COLO668 (cell line): Measurements from ENCODE around the gene RAP1GAP2.

Experiments used
- DNase-seq: peaks from one replicate; lab custom pipeline; 2025; ENCODE audit not compliant: unreplicated experiment; lab: John Stamatoyannopoulos, UW

RAP1GAP2 gene

DNA sequence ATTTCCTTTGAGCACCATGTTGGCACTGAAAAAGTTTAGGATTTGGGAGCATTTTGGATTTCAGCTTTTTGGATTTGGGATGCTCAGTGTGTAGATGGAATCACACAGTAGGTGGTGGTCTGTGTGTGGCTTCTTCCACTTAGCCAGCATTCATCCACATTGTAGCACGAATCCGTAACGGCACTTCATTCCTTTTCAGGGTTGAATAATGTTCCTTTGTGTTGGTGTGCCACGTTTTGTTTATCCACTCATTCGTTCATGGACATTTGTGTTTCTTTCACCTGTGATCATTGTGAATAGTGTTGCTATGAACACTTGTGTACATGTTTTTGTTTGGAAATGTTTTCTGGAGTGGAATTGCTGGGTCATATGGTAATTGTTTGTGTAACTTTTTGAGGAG, 85.1 kb downstream of the RAP1GAP2 start:
- DNase-seq: no peak

DNA sequence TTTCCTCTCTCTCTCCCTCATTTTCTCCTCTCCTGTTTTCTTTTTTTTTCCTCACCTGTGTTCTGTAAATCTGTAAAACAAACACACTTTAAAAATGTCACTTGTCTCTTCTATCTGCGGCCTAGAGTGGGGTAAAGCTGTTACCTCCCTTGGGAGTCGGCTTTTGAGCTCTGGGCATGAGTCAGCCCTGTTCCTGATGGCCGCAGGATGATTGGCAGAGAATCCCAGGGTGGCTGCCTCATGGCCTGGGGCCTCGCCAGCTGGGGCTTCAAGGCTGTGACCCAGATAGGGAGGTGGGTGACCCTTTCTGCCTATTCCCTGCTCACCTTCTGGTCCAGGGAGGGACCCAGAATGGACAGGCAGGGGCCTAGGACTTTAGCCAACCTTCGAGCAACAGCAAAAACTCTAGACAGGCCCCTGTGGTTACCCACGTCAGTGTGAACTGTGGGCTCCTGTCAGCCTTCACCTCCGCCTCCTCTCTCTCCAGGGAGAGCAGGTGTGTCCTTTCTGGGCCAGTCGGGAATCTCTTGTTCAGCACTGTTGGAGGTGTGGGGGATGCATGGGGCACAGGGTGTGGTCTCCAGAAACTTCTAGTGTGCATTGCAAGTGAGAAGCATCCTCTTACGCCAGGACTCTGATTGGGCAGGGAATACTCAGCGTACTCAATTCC, 87.4 kb downstream of the RAP1GAP2 start:
- peak; percentile 71 for DNase-seq

DNA sequence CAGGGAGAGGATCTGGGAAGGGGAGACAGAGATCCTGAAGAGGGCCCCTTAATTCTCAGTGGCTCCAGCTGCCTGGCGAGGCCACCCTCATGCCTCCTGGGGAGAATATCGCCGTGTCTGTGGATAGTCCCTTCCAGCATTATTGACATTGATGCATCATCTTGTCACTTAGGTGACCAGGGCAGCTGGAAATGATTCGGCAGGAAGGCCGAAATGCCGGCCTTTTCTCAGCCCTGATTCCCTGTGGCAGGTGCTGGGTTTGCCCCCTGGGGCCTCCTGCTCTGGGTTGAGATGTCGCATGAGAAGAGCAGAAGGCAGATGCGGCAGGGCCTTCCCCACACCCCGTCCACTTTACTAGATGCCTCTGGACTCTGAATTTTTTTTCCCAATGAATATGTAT, 89.5 kb downstream of the RAP1GAP2 start:
- peak; percentile 87 for DNase-seq

DNA sequence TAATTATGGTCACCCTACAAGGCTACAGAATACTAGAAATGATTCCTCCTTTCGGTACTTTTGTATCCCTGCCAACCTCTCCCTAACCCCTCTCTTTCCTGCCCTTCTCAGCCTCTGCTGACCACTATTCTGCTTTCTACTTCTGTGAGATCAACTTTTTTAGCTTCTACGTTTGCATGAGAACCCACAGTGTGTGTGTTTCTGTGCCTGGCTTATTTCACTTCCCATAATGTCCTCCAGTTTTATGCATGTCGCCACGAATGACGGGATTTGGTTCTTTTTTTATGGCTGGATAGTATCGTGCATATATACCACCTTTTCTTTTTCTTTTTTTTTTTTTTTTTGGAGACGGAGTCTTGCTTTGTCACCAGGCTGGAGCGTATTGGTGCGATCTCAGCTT, 92.1 kb downstream of the RAP1GAP2 start:
- DNase-seq: no peak

DNA sequence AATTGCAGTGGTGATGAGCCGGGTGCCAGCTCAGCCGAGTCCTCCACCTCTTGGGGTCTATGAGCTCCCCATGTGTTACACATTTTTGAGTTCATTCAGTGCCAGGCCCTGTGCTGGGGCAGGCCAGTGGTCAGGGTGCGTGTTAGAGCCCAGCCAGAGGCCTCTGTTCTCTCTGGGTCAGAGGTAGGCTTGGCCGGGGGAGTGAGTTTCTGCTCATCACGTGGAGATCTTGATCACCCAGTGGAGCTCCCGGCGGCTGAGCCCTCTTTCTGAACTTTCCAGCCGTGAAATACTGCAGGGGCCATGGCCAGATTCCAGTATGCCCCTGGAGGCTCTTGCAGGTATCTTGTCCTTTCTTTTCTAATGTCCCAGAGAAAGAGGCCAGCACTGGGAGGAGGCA, 93.0 kb downstream of the RAP1GAP2 start:
- peak; percentile 26 for DNase-seq

DNA sequence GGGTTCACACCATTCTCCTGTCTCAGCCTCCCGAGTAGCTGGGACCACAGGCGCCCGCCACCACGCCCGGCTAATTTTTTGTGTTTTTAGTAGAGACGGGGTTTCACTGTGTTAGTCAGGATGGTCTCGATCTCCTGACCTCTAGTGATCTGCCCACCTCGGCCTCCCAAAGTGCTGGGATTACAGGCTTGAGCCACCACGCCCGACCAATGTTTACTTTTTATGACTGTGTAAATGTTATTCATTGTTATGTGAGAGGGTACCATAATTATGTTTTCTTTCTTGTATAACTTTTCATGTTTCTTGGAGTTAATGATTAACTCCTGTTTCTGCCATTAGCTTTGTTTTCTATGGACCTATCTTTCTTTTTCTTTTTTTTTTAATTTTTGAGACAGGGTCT, 94.5 kb downstream of the RAP1GAP2 start:
- DNase-seq: peak; percentile 17

DNA sequence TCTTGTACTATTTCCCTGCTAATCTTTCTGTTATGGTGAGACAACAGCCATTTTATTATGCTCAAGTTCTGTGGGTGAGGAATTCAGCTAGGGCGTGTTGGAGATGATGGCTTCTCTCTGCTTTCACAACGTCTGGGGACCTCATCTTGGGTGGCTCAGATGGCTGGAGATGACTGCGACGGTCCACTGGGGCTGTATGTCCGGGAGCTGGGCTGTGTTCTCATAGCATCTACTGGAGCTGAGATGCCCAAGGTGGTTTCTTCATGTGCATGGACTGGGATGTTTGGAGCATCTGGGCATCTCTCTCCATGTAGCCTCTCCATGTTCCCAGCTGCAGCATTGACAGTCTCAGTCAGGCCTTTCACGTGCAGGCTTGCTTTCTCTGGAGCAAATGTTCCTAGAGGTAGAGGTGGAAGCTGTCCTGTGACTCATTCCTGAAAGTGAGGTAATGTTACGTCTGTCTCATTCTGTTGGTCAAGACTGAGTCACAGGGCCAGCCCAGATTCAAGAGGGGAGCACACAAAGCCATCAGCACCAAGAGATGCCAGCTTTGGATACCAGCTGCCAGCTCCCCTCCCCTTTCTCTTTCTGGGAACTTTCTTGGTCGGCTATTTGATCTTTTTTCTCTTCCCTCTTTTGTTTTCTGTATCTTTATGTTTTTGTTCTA, 96.2 kb downstream of the RAP1GAP2 start:
- DNase-seq: peak; percentile 63

DNA sequence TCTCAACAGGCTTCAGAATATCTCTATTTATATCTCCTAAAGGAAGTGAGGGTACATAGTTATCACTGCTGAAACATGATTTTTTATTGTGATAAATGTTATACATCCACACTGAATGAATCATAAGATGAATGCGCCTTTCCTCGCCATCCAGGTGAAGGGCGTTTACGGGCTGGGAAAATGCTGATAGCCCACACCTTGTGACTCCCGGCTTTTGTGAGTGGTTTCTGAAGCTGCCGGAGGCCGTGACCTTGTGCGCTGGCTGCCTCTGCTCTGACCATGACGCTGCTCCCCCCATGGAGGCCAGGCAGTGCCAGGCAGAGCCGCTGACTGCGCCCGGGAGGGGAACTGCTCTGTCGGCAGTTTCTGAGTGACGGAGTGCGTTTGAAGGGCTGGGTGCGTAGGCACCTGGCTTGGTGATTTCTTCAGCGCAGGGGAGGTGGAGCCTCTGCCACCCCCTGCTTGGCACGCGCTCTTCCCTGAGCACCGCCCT, 97.2 kb downstream of the RAP1GAP2 start:
- DNase-seq: peak; percentile 41

DNA sequence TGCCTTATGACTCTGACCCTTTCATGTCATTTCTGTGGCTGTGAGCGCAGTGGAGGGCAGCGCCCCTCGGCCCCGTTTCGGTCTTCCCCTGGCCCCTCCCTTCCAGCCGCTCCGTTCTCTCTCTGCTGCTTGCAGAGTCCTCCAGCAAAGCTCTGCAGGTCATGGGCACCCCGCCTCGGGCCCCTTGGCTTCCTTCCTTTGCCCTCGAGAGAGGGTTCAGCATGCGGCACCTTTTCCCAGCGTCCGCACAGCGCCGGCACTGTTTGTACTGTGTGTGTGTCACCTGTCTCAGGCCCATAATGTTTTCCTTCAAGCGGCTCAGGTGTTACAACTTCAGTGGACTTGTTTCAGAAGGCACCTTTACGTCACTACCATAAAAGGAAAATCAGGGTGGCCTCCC, 98.5 kb downstream of the RAP1GAP2 start:
- DNase-seq: peak; percentile 64

DNA sequence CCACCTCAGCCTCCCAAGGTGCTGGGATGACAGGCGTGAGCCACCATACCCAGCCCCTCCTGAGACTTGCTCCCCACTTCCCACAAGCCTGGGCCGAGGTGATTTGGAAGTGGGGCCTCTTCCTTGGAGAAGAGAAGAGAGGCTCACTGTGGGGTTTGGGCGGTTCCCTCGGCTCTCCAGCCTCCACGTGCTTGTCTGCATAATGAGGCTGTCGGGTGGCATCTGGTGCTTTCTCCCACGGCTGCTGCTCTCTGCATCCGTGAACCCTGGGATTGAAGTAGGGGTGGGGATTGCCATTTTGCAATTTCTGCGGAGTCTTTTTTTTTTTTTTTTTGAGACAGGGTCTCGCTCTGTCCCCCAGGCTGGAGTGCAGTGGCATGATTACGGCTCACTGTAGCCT, 101.4 kb downstream of the RAP1GAP2 start:
- DNase-seq: peak; percentile 26

DNA sequence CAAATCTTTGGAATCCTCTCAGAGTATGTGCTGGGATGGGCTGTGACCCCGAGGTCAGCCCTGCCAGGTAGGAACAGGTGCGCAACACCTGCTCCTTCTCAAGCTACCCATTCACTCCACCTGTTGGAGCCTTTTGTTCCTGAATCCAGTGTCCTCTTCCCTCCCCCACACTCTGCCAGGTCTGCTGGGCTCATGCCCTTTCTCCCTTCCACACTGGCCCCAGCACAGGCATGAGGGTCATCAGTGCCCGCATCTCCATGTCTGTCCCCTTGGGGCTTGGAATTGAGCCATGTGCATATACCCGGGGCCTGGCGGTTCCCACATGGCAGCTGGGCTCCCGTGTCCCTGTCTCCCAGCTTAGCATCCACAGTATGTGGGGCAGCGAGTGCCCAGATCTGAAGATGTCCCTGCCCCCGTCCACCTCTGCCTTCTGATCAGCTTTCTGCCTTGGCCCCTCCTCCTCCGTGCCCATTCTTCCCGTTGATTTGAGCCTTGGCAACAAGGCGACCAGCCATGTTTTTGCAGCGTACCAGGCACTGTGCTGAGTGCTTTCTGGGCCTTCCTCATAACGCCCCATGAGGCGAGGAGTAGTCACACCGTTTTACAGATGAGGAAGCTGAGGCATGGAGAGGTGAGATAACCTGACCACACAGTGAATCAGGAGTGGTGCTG, 102.2 kb downstream of the RAP1GAP2 start:
- DNase-seq: peak; percentile 88

DNA sequence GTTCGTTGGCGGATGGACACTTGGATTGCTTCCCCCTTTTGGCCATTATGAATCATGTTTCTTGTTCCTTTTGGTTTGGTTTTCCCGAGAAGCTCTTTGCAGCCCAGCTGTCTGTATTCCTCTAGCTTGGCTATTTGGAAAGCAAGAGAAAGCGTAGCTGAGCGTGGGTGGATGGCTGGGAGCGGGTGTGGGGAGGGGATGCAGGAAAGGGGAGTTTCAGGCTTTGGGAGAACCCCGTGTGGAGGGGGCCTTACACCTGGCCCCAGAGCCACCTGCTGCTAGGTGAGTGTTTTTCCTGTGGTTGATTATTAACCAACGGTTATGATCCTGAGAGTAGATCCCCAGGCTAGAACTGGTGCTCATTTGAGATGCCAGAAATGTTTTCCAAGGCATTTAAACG, 103.7 kb downstream of the RAP1GAP2 start:
- DNase-seq: peak; percentile 86

DNA sequence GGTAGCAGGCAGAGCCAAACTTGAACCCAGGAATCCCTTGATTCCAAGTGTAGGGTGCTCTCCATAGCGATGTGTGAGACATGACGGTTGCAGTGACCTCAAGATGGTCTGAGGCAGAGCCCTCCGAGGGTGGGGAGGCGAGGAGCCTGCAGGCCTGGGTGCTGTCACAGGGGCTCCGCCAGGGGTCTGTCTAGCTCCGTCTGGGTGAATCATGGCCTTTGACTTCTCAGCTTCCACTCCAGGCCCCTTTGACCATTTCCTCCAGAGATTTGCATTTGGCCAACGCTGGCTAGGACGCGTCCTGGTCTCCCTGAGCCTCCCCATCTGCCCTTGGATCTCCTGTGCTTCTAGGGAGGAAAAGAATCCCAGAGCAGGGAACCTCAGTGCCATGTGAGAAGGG, 104.6 kb downstream of the RAP1GAP2 start:
- no peak for DNase-seq

DNA sequence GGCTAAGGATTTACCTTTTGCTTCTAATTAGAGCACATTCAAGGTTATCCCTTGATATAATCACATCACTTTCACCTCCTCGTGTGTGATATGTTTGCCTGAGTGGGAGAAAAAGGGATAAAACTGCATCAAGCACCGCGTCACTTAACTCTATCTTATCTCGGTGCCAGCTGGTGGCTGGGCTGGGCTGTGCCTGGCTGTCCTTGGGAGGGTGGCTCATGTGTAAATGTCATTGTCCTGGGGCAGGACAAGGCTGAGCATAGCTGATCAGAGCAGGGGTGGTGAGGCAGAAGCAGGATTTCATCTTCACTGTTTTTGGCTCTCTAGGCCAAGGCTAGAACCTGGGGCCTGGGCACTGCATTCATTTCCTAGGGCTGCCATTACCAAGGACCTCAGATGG, 105.3 kb downstream of the RAP1GAP2 start:
- no peak for DNase-seq

DNA sequence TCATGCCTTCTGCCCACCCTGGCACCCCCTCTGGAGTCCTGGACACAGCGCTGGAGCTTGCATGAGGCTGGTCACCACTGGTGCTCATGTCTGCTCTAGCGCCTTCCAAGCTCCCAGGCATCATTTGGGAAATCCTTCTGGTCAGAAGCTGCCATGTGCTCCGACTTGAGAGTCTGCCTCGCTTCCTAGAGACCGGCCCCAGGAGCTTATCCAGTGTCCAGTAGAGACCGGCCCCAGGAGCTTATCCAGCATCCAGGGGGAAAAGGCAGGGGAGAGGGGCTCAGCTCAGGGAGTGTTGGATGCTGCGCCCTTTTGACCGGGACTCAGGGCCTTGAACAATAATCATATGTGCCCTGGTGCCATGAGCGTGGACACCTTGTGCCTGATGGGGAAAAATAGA, 106.3 kb downstream of the RAP1GAP2 start:
- DNase-seq: no peak

DNA sequence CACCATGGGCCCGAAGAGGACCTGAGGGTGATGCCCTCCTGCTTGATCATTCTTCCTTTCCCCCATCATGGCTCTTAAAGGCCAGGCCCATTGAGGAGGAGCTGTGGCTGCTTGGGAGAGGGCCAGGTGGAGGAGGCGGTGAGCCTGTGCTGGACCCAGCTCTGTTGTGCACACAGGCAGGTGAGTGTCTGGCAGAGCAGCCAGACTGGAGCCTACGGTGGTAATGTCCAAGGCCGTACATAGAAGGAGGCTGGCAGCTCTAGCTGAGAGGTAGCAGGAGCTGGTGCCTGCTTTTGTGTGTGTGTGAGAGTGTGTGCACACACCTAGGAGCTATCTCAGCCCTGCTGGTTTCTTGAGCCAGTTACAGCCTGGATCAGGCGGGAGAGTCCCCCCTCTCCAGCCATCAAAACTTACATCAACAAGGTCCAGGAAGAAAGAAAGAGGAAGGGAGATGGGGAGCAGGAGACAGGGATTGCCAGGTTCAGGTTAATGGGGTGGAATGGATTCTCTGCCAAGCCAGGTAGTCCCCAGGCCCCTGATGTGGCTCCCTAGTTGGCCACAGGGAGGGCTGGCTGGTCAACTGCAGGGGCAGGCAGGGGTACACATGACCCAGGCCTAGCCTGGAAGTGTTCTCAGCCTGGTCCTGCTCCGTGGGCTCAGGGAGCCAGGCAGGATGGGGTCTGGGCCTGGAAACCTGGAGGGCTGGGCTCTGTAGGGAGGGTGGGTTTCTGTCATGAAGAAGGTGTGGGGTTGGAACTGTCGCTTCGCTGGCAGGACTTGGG, 107.1 kb downstream of the RAP1GAP2 start:
- peak; percentile 37 for DNase-seq

DNA sequence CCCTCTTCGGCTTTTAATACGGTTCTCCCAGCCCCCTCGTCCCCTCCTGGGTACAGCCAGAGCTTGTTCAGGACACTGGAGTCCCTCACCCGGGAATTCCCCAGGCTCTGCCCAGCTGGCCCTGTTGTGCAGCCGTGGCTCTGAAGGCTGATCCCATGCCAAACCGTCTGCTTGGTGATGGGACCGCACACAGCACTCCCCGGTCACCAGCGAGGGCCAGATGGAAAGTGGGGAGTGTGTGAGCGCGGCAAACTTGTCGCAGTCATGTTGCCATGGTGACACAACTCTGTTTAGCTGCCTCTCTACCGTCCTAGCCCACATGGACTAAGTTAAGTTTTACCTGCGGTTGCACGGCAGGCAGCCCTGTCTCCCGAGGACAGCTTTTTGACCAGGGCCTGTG, 107.9 kb downstream of the RAP1GAP2 start:
- DNase-seq: peak; percentile 80

DNA sequence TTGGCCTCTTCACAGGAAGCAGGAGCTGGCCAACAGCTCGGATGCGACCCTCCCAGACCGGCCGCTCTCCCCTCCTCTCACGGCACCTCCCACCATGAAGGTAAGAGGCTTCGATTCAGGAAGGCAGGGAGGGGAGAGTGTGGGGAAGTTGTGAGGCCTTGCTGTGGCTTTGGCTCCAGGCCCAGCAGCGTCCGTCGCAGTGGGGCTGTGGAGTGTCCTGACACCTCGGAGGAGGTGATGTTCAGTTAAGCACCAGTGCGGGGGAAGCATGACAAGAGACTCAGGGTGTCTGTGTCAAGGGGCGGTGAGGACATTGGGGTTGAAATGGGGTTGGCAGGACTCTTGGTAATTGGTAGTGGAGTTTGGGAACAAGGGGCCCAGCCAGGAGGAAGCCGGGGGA, 109.0 kb downstream of the RAP1GAP2 start:
- DNase-seq: no peak

DNA sequence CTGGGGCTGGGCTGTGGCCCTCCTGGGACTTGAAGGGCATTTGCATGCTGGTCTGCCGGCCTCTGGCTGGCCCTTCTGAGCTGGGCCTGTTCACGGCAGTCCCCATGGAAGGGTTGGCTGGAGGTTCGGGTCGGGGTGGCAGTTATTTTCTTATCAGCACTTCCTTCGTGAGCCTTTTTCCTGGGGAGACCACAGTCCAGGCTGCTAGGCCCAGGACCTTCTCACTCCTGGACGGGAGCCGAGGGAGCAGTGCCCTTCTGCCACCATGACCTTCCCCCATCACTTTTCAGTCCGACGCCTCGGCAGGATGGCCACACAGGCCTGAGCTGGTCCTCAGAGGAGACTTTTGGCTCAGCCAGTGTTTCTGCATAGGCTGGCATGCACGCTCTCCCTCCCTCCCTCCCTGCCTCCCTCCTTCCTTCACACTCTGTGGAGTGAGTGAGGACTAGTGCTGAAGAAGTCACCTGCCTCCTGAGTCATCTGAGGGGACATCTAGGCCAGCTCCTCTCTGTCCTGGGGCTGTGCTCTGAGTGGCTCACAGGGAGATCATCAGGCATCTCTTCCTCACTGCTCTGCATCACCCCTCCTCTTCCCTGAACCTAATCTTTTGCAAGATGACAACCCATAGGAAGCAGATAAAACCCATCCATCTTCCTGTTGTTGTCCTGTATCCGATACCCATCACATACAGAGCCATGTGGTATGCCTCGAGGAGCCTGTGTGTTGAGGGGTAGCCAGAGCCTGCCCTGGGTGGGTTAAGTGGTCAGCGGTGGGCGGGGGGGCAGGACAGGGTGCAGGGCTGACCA, 109.7 kb downstream of the RAP1GAP2 start:
- DNase-seq: no peak

DNA sequence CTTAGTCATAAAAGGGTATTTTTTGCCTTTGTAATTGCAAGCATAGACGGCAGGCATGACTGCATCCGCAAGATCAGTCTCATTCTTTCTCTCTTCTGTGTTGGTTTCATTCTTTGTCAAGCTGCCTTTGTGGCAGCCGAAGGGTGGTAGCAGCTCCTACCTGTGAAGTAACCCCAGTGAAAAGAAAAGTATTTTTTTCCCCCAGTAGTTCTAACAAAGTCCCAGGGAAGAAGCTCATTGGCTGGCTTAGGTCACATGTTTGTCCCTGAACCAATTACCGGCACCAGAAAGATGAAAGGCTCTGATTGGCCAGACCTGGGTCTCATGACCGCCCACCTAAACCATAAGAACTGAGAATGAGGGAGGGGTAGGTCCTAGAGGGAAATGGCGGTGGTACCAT, 110.7 kb downstream of the RAP1GAP2 start:
- no peak for DNase-seq
